DMS114 treated with DMSO at 0.1 percent for 48 hours (cell line): ENCODE measurements around the gene MRPL24.
A peak's percentile ranks its signal among the peaks of the same experiment; 100 is the strongest.

ENCODE experiments used
- DNase-seq: peaks from one replicate; lab custom pipeline; 2025; ENCODE audit not compliant: unreplicated experiment; lab: John Stamatoyannopoulos, UW

The MRPL24 gene

GRCh38 chr1:156744344-156744743 is 3.5 kb upstream of the MRPL24 start:
- DNase-seq: no peak

DNA sequence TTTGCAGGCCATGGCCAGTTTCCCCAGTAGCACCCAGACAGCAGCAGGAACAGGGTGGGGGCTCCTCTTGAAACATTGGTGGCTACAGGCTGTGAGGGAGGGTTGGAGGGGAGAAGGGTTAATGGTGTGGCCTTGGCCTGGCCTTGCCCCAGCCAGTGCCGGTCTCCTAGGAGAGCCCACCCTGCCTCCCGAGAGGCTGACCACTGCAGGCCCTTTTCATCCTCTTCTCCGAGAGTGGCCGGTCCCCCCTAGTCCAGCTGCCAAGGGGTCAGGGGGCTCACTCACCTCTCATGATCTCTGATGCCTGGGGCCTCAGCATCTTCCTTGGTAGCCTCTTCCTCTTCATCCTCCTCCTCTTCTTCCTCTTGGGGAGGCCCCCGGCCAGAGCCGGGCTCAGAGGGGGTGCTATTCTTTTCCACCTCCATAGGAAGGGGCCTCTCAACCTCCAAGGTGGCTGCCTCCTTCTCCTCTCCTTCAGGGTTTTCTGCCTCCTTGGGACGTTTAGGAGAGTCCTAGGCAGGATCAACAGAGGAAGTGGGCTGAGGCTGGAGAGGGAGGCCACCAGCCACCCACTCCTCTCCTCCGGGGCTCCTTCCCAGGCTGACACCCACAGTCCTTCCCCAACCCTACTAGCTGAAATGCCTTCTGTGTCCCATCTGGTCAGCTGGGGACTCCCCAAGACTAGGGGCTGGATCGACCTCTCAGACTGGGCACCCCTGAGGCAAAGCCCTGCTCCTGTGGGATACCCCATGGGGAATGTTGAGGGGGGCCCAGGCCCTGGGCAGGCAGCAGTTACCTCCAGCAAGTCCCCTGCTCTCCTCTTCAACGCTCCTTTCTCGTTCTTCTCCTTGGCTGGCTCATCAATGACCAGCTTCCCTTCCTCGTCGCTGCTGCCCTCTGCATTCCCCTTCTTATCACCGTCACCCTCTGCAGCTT is 2.7 kb upstream of the MRPL24 start:
- no peak for DNase-seq

DNA sequence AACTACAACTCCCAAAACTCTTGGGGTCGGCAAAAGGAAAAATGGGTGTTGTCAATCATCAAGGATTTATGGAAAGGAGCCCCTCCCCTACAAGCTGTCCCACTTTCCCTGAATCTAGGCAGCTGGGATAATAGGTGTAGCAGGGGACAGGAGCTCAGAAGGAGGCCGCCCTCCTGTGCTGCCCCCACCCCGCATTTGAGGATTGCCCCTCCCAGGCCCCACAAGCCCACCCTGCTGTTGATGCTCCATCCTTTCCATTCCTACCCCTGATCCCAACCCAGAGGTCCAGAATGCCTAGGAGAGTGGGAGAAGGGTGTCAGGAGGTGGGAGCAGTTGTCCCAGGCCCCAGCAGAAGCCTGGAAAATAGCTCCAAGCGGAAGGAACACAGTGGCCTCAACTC is 1.9 kb upstream of the MRPL24 start:
- no peak for DNase-seq

DNA sequence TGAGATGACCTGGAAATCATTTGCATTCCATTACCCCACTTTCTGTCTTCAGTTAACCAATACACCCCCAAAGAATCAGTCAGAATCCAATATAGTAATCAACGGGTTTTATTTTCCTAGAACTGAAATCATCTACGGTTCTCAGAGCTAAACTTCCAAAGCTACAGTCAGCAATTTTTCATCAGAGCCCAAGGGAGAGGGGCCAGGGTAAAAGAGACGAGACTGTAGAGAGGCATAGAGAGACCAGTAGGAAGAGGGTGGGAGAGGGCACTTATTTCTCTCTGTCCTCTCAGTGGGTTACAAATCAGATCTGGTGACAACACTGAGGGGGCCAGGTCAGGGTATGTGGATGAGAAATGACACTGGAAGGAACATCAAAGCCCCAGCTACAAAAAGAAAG is 1.1 kb upstream of the MRPL24 start:
- no peak for DNase-seq

- DNase-seq: no peak
Measured at GRCh38 chr1:156741481-156741983, 644 bp upstream of the MRPL24 start.

DNA sequence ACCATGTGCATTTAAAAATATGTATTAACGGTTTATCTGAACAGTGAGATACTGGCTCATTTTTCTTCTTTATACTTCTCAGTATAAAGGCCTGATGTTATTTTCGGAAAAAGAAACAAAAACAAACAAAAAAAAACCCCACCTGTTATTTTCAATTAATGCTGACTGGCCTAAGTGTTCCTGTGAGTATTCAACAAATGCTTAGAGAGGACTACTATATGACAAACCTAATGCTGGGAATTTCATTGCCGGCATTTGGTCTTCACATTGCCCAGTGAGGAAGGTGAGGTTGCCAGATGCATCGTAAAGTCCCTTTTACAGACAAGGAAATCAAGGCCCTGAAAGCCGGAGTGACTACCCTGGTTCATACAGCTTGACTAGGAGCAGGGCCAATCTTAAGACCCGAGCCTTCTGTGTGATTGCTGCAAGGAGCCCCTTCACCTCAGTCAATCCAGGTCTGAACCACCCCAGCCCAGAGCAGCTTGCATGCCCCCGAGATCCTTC is 599 bp downstream of the MRPL24 start:
- no peak for DNase-seq

- DNase-seq: no peak
Measured at GRCh38 chr1:156738916-156739315, 2.0 kb downstream of the MRPL24 start.

DNA sequence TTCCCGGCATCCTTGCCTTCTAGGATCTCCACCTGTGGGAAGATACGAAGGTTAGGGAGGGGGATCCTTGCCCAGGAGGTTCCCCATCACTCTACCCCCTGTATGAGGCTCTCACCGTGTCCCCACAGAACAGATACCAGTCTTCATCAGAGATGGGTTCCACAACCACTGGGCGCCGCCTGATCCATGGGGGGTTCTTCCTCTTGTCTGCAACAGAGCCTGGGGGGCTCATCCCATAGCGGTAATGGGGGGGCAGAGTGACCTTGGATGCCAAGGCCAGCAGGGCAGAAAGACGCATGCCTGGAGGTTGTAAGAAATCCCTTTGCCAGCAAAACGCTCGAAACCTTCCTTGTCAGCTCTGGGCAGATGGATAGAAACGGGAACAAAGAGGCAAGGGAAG is 2.5 kb downstream of the MRPL24 start:
- DNase-seq: no peak

DNA sequence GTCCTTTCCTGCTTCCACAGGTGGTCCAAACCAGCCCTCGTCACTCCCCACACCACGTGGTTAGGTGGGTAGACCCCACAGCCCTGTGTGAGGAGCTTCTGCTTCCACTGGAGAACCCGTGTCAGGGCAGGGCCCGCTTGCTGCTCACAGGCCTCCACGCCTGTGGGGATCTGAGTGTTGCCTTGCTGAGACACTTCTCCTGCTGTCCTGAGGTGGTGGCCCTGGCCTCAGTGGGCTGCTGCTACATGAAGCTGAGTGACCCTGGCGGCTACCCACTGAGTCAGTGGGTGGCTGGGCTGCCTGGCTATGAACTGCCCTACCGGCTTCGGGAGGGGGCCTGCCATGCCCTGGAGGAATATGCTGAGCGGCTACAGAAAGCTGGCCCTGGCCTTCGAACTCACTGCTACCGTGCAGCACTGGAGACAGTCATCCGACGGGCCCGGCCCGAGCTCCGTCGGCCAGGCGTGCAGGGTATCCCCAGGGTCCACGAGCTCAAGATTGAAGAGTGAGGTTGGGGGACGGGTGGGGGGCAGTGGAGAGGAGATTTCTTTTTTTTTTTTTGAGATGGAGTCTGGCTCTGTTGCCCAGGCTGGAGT is 6.8 kb downstream of the MRPL24 start:
- no peak for DNase-seq

DNA sequence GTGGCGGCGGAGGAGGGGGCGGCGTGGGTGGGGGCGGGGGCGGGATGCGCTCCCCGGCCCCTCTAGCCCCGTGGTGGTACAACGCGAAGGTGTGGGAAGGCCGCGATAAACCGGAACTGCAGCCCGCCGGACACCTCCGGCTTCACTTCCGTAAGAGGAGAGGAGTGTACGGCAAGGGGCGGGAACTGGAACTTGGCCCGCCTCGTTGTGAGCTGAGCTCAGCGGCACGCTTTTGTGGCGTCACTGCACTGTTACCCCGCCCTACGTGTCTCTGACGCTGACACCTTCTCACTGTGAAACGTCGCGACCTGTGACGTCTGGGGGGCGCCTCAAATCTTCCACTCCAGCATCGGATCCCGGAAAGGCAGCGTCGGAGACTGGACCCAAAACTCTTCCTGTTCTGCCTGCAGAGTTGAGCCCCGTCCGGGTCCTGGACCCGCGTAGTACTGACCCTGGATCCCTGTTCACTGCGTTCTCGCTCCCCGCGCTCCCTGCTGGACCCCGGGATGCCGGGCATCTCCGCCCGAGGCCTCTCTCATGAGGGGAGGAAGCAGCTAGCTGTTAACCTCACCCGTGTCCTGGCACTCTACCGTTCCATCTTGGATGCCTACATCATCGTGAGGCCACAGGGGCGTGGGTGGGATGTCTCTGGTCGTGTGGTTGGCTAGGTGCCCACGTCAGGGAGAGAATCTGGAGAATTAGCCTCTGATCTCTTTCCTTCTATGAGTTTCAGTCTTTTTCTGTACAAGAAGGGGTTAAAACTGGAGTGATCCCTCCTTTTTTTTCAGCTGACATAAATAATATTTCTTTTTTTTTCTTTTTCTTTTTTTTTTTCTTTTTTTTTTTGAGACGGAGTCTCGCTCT is 12.1 kb downstream of the MRPL24 start, which contains the start of gene ISG20L2:
Gene ISG20L2, minus strand, starts transcription at position 168 of the 864 bp plus-strand sequence. CDS start 1,114 bp downstream, outside the sequence.
- peak; percentile 99 for DNase-seq

GRCh38 chr1:156727926-156728598 is 12.8 kb downstream of the MRPL24 start, which contains the start of gene METTL25B:
Gene METTL25B, plus strand, starts transcription at chr1:156728469. Its CDS starts 636 bp downstream, at chr1:156729105.
- peak; percentile 85 for DNase-seq

- no peak for DNase-seq
Measured at GRCh38 chr1:156727492-156727891, 13.4 kb downstream of the MRPL24 start.

DNA sequence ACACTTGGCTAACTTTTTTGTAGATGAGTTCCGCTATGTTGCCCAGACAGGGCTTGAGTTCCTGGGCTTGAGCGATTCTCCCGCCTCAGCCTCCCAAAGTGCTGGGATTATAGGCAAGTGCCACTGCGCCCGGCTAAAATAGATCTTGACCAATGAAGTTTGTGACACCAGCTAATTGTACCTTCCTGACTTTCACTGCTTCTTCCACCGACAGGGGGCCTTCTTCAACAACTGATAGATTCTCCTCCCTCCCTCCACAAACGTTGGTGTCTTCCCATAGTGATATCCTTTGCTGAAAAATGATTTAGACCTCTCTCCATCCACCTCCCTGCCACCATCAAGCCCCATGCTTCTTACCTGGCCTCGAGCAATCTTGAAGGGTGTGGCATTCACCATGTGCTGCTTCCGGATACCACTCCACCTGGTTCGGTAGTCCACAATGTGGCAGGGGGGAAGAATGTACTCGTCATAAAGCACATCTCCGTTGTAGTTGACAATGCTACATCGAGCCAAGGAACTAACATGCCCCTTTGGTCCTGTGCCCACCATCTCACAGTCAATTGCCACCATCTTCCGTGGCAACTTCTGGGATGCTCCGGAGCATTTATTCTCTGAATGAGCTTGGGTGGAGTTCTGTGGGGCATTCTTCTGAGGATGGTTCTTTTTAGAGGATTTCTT is 14.2 kb downstream of the MRPL24 start:
- DNase-seq: peak; percentile 81

GRCh38 chr1:156725683-156726280 is 15.1 kb downstream of the MRPL24 start:
- peak; percentile 98 for DNase-seq

DNA sequence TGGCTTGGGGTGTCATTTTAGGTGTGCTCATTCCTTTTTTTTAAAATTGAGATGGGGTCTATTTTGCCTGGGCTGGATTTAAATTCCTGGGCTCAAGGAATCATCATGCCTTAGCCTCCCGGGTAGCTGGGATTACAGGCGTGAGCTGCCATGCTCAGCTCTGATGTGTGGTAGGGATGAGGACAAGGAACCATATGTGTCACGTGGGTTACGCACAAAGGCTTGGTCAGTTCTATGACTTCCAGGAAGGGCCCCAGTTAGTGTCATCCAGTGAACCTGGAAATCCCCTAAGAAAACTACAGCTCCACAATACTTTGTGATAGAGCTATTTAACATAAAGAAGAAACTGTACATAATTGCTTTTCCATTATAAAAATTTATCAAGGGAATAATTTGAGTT is 19.4 kb downstream of the MRPL24 start:
- DNase-seq: no peak

DNA sequence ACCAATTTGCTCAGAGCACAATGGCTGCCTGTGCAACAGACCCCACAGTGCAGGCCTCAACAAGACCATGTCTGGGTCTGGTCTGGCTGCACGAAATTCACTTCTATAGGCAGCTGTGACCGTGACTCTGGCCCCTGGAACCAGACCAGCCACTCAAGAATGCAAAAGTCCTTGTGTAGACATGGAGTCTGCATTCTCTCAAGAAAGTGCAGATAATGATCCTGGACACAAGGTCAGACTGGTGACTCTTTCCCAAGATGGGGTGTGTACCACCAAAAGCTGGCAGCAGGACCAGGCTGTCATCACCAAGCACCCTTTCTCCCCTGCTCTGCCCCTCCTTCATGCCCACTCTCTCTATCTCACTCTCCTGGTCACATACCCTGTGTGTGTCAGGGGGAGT is 19.8 kb downstream of the MRPL24 start:
- DNase-seq: no peak

DNA sequence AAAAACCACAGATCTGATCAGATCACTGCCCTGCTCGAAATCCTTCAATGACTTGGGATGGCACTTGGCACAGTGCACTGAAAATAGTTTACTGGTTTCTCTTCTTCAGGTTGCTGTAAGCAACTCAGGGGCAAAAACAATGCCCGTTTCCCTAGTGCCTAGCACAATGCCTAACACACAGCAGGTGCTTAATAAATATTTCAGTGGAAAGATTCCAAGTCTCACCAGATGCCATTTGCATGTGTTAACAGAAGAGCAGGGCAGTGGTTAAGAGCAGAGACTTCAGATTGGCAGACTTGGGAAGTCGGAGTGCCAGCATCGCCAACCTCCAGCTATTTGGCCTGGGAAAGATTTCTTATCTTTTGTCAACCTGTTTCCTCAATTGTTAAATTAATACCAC is 23.5 kb downstream of the MRPL24 start:
- DNase-seq: no peak

DNA sequence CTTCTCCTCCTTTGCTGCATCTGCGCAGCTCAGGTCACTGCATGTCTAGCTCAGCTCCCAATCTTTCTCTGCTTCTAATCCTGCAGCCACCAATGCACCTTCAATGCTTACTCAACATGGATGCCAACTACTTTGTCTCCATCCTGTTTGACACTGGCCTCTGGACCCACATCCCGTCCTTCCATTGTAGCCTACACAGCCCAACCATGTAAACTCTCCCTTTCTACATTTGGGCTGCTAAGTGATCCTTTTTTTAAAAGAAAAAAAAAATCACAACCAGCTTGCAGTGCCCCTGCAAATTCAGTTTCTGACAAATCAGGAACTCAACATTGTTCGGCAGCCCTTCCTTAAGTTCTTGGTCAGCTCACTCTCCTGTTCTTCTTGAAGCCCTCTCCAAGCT is 26.1 kb downstream of the MRPL24 start:
- DNase-seq: no peak

DNA sequence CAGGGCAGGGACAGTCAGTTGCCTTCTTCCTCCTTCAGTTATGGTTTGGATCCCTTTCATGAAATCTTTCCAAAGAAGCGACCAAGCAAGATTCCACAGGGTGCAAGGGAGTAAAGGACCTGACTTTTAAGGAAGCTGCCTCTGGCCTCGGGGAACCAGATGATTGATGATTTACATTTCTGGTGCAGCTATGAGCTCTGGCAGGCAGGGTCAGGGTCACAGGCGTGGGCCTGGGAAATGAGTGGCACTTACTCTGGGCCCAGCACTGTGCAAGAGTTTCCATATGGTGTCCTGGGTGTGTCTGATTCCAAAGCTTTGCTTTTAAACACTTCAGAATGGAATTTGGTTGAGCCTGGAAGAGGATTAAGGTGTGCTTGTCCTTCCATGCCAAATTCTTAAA is 28.3 kb downstream of the MRPL24 start:
- no peak for DNase-seq
